ENCODE measurements around the gene ECPAS.

DNA sequence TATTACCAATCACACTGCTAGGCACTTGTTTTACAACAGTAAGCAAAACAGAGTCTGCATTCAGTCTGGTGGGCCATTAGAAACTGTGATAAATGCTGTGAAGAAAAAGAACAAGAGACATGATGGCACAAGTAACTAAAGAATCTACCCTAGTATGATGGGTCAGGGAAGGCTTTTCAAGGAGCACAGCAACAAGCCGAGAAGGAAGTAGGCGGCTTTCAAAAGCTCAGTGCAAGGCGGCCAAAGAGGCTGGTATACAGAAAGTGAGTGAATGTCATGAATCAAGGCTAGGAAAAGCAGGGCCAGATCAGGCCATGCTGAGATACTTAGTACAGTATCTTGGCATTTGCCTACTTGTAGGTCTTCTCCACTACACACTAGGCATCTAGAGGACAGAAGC lies 76.4 kb downstream of the ECPAS start:
- TF ChIP-seq, protein P1, sequence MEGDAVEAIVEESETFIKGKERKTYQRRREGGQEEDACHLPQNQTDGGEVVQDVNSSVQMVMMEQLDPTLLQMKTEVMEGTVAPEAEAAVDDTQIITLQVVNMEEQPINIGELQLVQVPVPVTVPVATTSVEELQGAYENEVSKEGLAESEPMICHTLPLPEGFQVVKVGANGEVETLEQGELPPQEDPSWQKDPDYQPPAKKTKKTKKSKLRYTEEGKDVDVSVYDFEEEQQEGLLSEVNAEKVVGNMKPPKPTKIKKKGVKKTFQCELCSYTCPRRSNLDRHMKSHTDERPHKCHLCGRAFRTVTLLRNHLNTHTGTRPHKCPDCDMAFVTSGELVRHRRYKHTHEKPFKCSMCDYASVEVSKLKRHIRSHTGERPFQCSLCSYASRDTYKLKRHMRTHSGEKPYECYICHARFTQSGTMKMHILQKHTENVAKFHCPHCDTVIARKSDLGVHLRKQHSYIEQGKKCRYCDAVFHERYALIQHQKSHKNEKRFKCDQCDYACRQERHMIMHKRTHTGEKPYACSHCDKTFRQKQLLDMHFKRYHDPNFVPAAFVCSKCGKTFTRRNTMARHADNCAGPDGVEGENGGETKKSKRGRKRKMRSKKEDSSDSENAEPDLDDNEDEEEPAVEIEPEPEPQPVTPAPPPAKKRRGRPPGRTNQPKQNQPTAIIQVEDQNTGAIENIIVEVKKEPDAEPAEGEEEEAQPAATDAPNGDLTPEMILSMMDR (IDR thresholded peaks at IDR 0.05; ENCODE audit: insufficient read depth, low read length, poor library complexity, severe bottlenecking) = no peak
- TF ChIP-seq EZH2phosphoT487 (conservative IDR thresholded peaks at IDR 0.05; ENCODE audit: low read length) = no peak

Measured in SU-DHL-6 (cell line).